Naive thymus-derived CD8-positive, alpha-beta T cell (primary cell): ENCODE measurements around the gene C12orf75. TPM values are rescaled to one million over a fixed set of nuclear protein-coding genes. Genes with fewer than 3 reads are reported as not detected.
"Not testable (repeated sequence)": the region's sequence is repeated elsewhere in the genome, so short reads cannot be mapped to it uniquely, and the experiment has no call there.

ENCODE experiments used
- ATAC-seq, 2 donors: fragments of 150-1000 bp; cut with Tn5 transposase in 1 of 2; sonication (Bioruptor Pico), chemical (Tn5 transposase) in 1 of 2; 1 replicate in 1 of 2; 2 replicates in 1 of 2; pipeline ENCODE4 v1.10.0; 2021; ENCODE audit warnings: mild to moderate bottlenecking in 2 of 2, moderate library complexity in 2 of 2
- POLR2A ChIA-PET: fragments of 350-600 bp; sonication (Branson Sonifier 250); formaldehyde crosslinking; loops from one replicate; lab custom pipeline; 2021; ENCODE audit warnings: antibody characterized with exemption; lab: Charles Lee
- DNase-seq, 10 donors: peaks; one replicate each; pipeline versions ENCODE4 v3.0.0 to v3.0.0-alpha.2; 2020 to 2022
- H3K27ac Mint-ChIP-seq, 10 donors: one replicate each; pipeline ENCODE4 v1.8.0; 2020 to 2022; ENCODE audit warnings: mild to moderate bottlenecking in 10 of 10, mixed read lengths in 10 of 10, moderate library complexity in 4 of 10, inconsistent platforms in 1 of 10
- H3K27me3 Mint-ChIP-seq, 5 donors: one replicate each; pipeline ENCODE4 v1.8.0; 2021 to 2022; ENCODE audit warnings: mixed read lengths in 5 of 5
- H3K36me3 Mint-ChIP-seq, 3 donors: one replicate each; pipeline ENCODE4 v1.8.0; 2020 to 2022; ENCODE audit warnings: mixed read lengths in 3 of 3, mild to moderate bottlenecking in 2 of 3, inconsistent platforms in 1 of 3
- H3K4me1 Mint-ChIP-seq, 4 donors: one replicate each; pipeline ENCODE4 v1.8.0; 2021 to 2022; ENCODE audit warnings: mixed read lengths in 4 of 4
- H3K4me3 Mint-ChIP-seq, 10 donors: one replicate each; pipeline ENCODE4 v1.8.0; 2020 to 2022; ENCODE audit warnings: mild to moderate bottlenecking in 10 of 10, mixed read lengths in 10 of 10, moderate library complexity in 6 of 10, inconsistent platforms in 1 of 10
- H3K9me3 Mint-ChIP-seq, 9 donors: one replicate each; pipeline ENCODE4 v1.8.0; 2020 to 2022; ENCODE audit warnings: mixed read lengths in 9 of 9, mild to moderate bottlenecking in 3 of 9, inconsistent platforms in 1 of 9, moderate library complexity in 1 of 9
- polyA plus RNA-seq, 3 donors: library from polyadenylated mRNA; unstranded; fragments of 300-500 nt; fragmentation: Illumina TruSeq; gene quantifications; one replicate each; pipeline ENCODE4 v1.2.3, GENCODE V29; 2021
- total RNA-seq, 8 experiments: library from RNA in 2 of 8; stranded (reverse) in 2 of 8; gene quantifications; one replicate each; pipeline ENCODE4 v1.2.3 and lab custom pipeline; 2021 to 2026

Gene C12orf75
- total and polyA plus RNA-seq, 5 experiments from 2014 or later = 6.1 to 130 (median 33.8) TPM

GRCh38 chr12:105329926-105330282 lies 587 bp upstream of the C12orf75 start:
- H3K27ac Mint-ChIP-seq = peak overlapping the region; percentile 17 to 92 (median 89)
- peak; percentile 35 to 36 for ATAC-seq
- H3K36me3 Mint-ChIP-seq = no peaks in the 10 kb centered on the region
- DNase-seq = no peak
- H3K4me3 Mint-ChIP-seq = peak overlapping the region; percentile 80 to 91 (median 82)
- no peaks in the 10 kb centered on the region for H3K9me3 Mint-ChIP-seq
- peaks cover 22 to 65% (median 46%) of the 10 kb centered on the region in 4 donors for H3K4me1 Mint-ChIP-seq
- no peaks in the 10 kb centered on the region for H3K27me3 Mint-ChIP-seq
- POLR2A ChIA-PET = interaction anchor here (0.6 to 3.9 kb wide), 3 partner anchors 9 to 1418 kb away, joined by 6 to 16 read pairs (median 9); partner anchors contain the start of gene APPL2

- peak; percentile 39 to 40 for ATAC-seq
Observed at GRCh38 chr12:105330931-105331804, 677 bp downstream of the C12orf75 start.

GRCh38 chr12:105331805-105332251 lies 1.3 kb downstream of the C12orf75 start:
- no peaks in the 10 kb centered on the region for H3K9me3 Mint-ChIP-seq
- H3K4me3 Mint-ChIP-seq = peak overlapping the region; percentile 78 to 95 (median 87)
- DNase-seq (peak in 3 of 10 donors; percentile 28 to 36 (median 35)), ATAC-seq (peak in 1 of 2 donors; percentile 24)
- peak overlapping the region; percentile 24 to 94 (median 88) for H3K27ac Mint-ChIP-seq
- peaks cover 35 to 74% (median 57%) of the 10 kb centered on the region in 4 donors for H3K4me1 Mint-ChIP-seq
- POLR2A ChIA-PET = interaction anchor here (0.7 to 3.9 kb wide), 3 partner anchors 10 to 96 kb away, joined by 3 to 16 read pairs (median 13); partner anchors contain the start of gene APPL2
- H3K27me3 Mint-ChIP-seq = peaks cover 0 to 1% (median 0%) of the 10 kb centered on the region in 5 donors
- H3K36me3 Mint-ChIP-seq = no peaks in the 10 kb centered on the region

More at GRCh38 chr12:105330931-105331804, 677 bp downstream of the C12orf75 start:
- Mint-ChIP-seq H3K36me3 (no peaks in the 10 kb centered on the region), H3K4me1 (peaks cover 30 to 71% (median 55%) of the 10 kb centered on the region in 4 donors), H3K4me3 (peak overlapping the region; percentile 78 to 95 (median 87)), H3K27me3 (no peaks in the 10 kb centered on the region), H3K27ac (peak overlapping the region; percentile 24 to 94 (median 88)), H3K9me3 (no peaks in the 10 kb centered on the region)
- POLR2A ChIA-PET = interaction anchor here (0.6 to 3.9 kb wide), 4 partner anchors 10 to 1365 kb away, joined by 3 to 16 read pairs (median 8); partner anchors contain the start of genes APPL2 and TDG
- DNase-seq = peak in 8 of 10 donors; percentile 27 to 54 (median 42)

- Mint-ChIP-seq H3K4me1 (peaks cover 36 to 71% (median 54%) of the 10 kb centered on the region in 4 donors), H3K27ac (peak overlapping the region in 8 of 10 donors; percentile 37 to 94 (median 90)), H3K4me3 (peak overlapping the region in 9 of 10 donors; percentile 78 to 95 (median 87))
- not testable (repeated sequence) for ATAC-seq, H3K27me3 Mint-ChIP-seq, DNase-seq, H3K9me3 Mint-ChIP-seq, H3K36me3 Mint-ChIP-seq
- POLR2A ChIA-PET = interaction anchor here (0.7 to 3.9 kb wide), 3 partner anchors 9 to 96 kb away, joined by 3 to 16 read pairs (median 13); partner anchors contain the start of gene APPL2
Observed at GRCh38 chr12:105332286-105332685, 1.8 kb downstream of the C12orf75 start.

- DNase-seq (no peak), ATAC-seq (no peak)
- Mint-ChIP-seq H3K36me3 (no peaks in the 10 kb centered on the region), H3K9me3 (no peaks in the 10 kb centered on the region), H3K4me1 (peaks cover 38 to 73% (median 53%) of the 10 kb centered on the region in 4 donors), H3K4me3 (peak overlapping the region in 3 of 10 donors; percentile 42 to 48 (median 46)), H3K27ac (peak overlapping the region in 4 of 10 donors; percentile 21 to 75 (median 30)), H3K27me3 (peaks cover 0 to 1% (median 0%) of the 10 kb centered on the region in 5 donors)
- POLR2A ChIA-PET = no interaction called here
Observed at GRCh38 chr12:105332925-105333324, 2.4 kb downstream of the C12orf75 start.

GRCh38 chr12:105334001-105334400 lies 3.5 kb downstream of the C12orf75 start:
- no peaks in the 10 kb centered on the region for H3K9me3 Mint-ChIP-seq
- no peak for ATAC-seq
- peaks cover 40 to 62% (median 45%) of the 10 kb centered on the region in 4 donors for H3K4me1 Mint-ChIP-seq
- POLR2A ChIA-PET = no interaction called here
- peak overlapping the region in 1 of 10 donors; percentile 12 for H3K4me3 Mint-ChIP-seq
- H3K27me3 Mint-ChIP-seq = peaks cover 0 to 1% (median 0%) of the 10 kb centered on the region in 5 donors
- peaks cover 0 to 2% (median 0%) of the 10 kb centered on the region in 3 donors for H3K36me3 Mint-ChIP-seq
- H3K27ac Mint-ChIP-seq = peak overlapping the region in 2 of 10 donors; percentile 2 to 73
- DNase-seq = no peak

- ATAC-seq = no peak
- H3K4me3 Mint-ChIP-seq = no peak overlapping the region
- H3K4me1 Mint-ChIP-seq = peaks cover 40 to 61% (median 43%) of the 10 kb centered on the region in 4 donors
- no peak overlapping the region for H3K27ac Mint-ChIP-seq
- peaks cover 0 to 2% (median 0%) of the 10 kb centered on the region in 3 donors for H3K36me3 Mint-ChIP-seq
- peaks cover 0 to 1% (median 0%) of the 10 kb centered on the region in 5 donors for H3K27me3 Mint-ChIP-seq
- no peak for DNase-seq
- POLR2A ChIA-PET = no interaction called here
- H3K9me3 Mint-ChIP-seq = no peaks in the 10 kb centered on the region
Observed at GRCh38 chr12:105334582-105334981, 4.1 kb downstream of the C12orf75 start.

- H3K9me3 Mint-ChIP-seq = peaks cover 0 to 8% (median 5%) of the 10 kb centered on the region in 9 donors
- peaks cover 0 to 1% (median 0%) of the 10 kb centered on the region in 5 donors for H3K27me3 Mint-ChIP-seq
- H3K27ac Mint-ChIP-seq = peak overlapping the region in 2 of 10 donors; percentile 11 to 83
- H3K4me3 Mint-ChIP-seq = no peak overlapping the region
- peaks cover 6 to 8% (median 6%) of the 10 kb centered on the region in 3 donors for H3K36me3 Mint-ChIP-seq
- DNase-seq = no peak
- no peak for ATAC-seq
- POLR2A ChIA-PET = no interaction called here
- peaks cover 34 to 56% (median 37%) of the 10 kb centered on the region in 4 donors for H3K4me1 Mint-ChIP-seq
Observed at GRCh38 chr12:105335856-105336255, 5.4 kb downstream of the C12orf75 start.

GRCh38 chr12:105336411-105336810 lies 5.9 kb downstream of the C12orf75 start:
- H3K9me3 Mint-ChIP-seq = peaks cover 0 to 9% (median 7%) of the 10 kb centered on the region in 9 donors
- DNase-seq (no peak), ATAC-seq (no peak)
- peaks cover 33 to 54% (median 36%) of the 10 kb centered on the region in 4 donors for H3K4me1 Mint-ChIP-seq
- POLR2A ChIA-PET = no interaction called here
- peak overlapping the region in 3 of 10 donors; percentile 9 to 89 (median 83) for H3K27ac Mint-ChIP-seq
- H3K4me3 Mint-ChIP-seq = peak overlapping the region in 1 of 10 donors; percentile 8
- H3K36me3 Mint-ChIP-seq = peaks cover 10 to 14% (median 11%) of the 10 kb centered on the region in 3 donors
- H3K27me3 Mint-ChIP-seq = peaks cover 0 to 1% (median 0%) of the 10 kb centered on the region in 5 donors

GRCh38 chr12:105337391-105337790 lies 6.9 kb downstream of the C12orf75 start:
- no peak overlapping the region for H3K4me3 Mint-ChIP-seq
- ATAC-seq = no peak
- H3K27ac Mint-ChIP-seq = peak overlapping the region in 1 of 10 donors; percentile 23
- peaks cover 24 to 45% (median 29%) of the 10 kb centered on the region in 4 donors for H3K4me1 Mint-ChIP-seq
- peaks cover 0 to 1% (median 0%) of the 10 kb centered on the region in 5 donors for H3K27me3 Mint-ChIP-seq
- H3K36me3 Mint-ChIP-seq = peaks cover 15 to 22% (median 15%) of the 10 kb centered on the region in 3 donors
- POLR2A ChIA-PET = no interaction called here
- no peak for DNase-seq
- peaks cover 0 to 14% (median 9%) of the 10 kb centered on the region in 9 donors for H3K9me3 Mint-ChIP-seq

GRCh38 chr12:105338966-105339365 lies 8.5 kb downstream of the C12orf75 start:
- no peak overlapping the region for H3K27ac Mint-ChIP-seq
- H3K27me3 Mint-ChIP-seq = peaks cover 0 to 1% (median 0%) of the 10 kb centered on the region in 5 donors
- POLR2A ChIA-PET = no interaction called here
- H3K9me3 Mint-ChIP-seq = peaks cover 0 to 14% (median 9%) of the 10 kb centered on the region in 9 donors
- H3K4me1 Mint-ChIP-seq = peaks cover 16 to 34% (median 22%) of the 10 kb centered on the region in 4 donors
- DNase-seq (no peak), ATAC-seq (no peak)
- peaks cover 15 to 22% (median 15%) of the 10 kb centered on the region in 3 donors for H3K36me3 Mint-ChIP-seq
- H3K4me3 Mint-ChIP-seq = no peak overlapping the region

GRCh38 chr12:105341010-105341409 lies 10.5 kb downstream of the C12orf75 start:
- no peak overlapping the region for H3K27ac Mint-ChIP-seq
- DNase-seq (no peak), ATAC-seq (no peak)
- peaks cover 0 to 14% (median 9%) of the 10 kb centered on the region in 9 donors for H3K9me3 Mint-ChIP-seq
- peaks cover 7 to 16% (median 12%) of the 10 kb centered on the region in 4 donors for H3K4me1 Mint-ChIP-seq
- H3K36me3 Mint-ChIP-seq = peaks cover 15 to 22% (median 15%) of the 10 kb centered on the region in 3 donors
- POLR2A ChIA-PET = interaction anchor here (1.4 kb wide), 1 partner anchor 9 kb away, joined by 3 read pairs; no protein-coding TSS in a partner anchor
- H3K27me3 Mint-ChIP-seq = peaks cover 0 to 1% (median 0%) of the 10 kb centered on the region in 5 donors
- no peak overlapping the region for H3K4me3 Mint-ChIP-seq
